CD4-positive, alpha-beta T cell treated with Interleukin-4 for 1 hour (primary cell): ENCODE results near the gene OR10X1.

Experiments
- DNase-seq, 2 donors: peaks; one replicate each; pipeline ENCODE4 v3.0.0-alpha.2; 2020 to 2022

The OR10X1 gene

GRCh38 chr1:158579733-158580132 lies at the start of gene OR10X1:
OR10X1 (minus strand) TSS chr1:158579899; CDS start chr1:158579899, 0 bp downstream.
- DNase-seq: no peak

GRCh38 chr1:158613764-158614163 lies 34.1 kb upstream of the OR10X1 start:
- no peak for DNase-seq

GRCh38 chr1:158611916-158612315 lies 32.2 kb upstream of the OR10X1 start:
- no peak for DNase-seq

- no peak for DNase-seq
Observed at GRCh38 chr1:158607296-158607695, 27.6 kb upstream of the OR10X1 start.

GRCh38 chr1:158604968-158605367 lies 25.3 kb upstream of the OR10X1 start, which contains the start of gene OR10Z1:
OR10Z1 (plus strand) TSS chr1:158605268; CDS start chr1:158606439, 1,171 bp downstream.
- DNase-seq: no peak

GRCh38 chr1:158600735-158601134 lies 21.0 kb upstream of the OR10X1 start:
- DNase-seq: no peak

- no peak for DNase-seq
Observed at GRCh38 chr1:158586942-158587341, 7.2 kb upstream of the OR10X1 start.

GRCh38 chr1:158583962-158584361 lies 4.3 kb upstream of the OR10X1 start:
- DNase-seq: no peak

- DNase-seq: no peak
Observed at GRCh38 chr1:158577561-158577960, 2.1 kb downstream of the OR10X1 start.

- no peak for DNase-seq
Observed at GRCh38 chr1:158572226-158572625, 7.5 kb downstream of the OR10X1 start.

- no peak for DNase-seq
Observed at GRCh38 chr1:158570480-158570879, 9.2 kb downstream of the OR10X1 start, which contains the start of gene OR6P1. OR6P1 (minus strand) TSS chr1:158570580; CDS start chr1:158563604, 6,976 bp downstream.

- DNase-seq: no peak
Observed at GRCh38 chr1:158564608-158565007, 15.1 kb downstream of the OR10X1 start.

- DNase-seq: no peak
Observed at GRCh38 chr1:158563853-158564252, 15.8 kb downstream of the OR10X1 start.

GRCh38 chr1:158559696-158560095 lies 20.0 kb downstream of the OR10X1 start:
- no peak for DNase-seq

- no peak for DNase-seq
Observed at GRCh38 chr1:158554352-158554751, 25.3 kb downstream of the OR10X1 start, which contains the start of gene OR6Y1. OR6Y1 (minus strand) TSS chr1:158554405; CDS start chr1:158548105, 6,300 bp downstream.

GRCh38 chr1:158552296-158552695 lies 27.4 kb downstream of the OR10X1 start:
- no peak for DNase-seq

- DNase-seq: no peak
Observed at GRCh38 chr1:158547533-158547932, 32.2 kb downstream of the OR10X1 start.

- DNase-seq: no peak
Observed at GRCh38 chr1:158537609-158538008, 42.1 kb downstream of the OR10X1 start.

- no peak for DNase-seq
Observed at GRCh38 chr1:158534496-158534895, 45.2 kb downstream of the OR10X1 start.
